ENCODE measurements around the gene CLIC4.
A peak's percentile ranks its signal among the peaks of the same experiment; 100 is the strongest.
"Not testable (repeated sequence)": the region's sequence is repeated elsewhere in the genome, so short reads cannot be mapped to it uniquely, and the experiment has no call there.

Gene CLIC4

GRCh38 chr1:24775916-24776315 lies 30.7 kb downstream of the CLIC4 start:
- DNase-seq = no peak

GRCh38 chr1:24776821-24777220 lies 31.6 kb downstream of the CLIC4 start:
- no peak for DNase-seq

GRCh38 chr1:24778141-24778540 lies 32.9 kb downstream of the CLIC4 start:
- DNase-seq = no peak

GRCh38 chr1:24779199-24779598 lies 34.0 kb downstream of the CLIC4 start:
- not testable (repeated sequence) for DNase-seq

- no peak for DNase-seq
Observed at GRCh38 chr1:24779689-24780464, 34.6 kb downstream of the CLIC4 start.

- not testable (repeated sequence) for DNase-seq
Observed at GRCh38 chr1:24780626-24781025, 35.4 kb downstream of the CLIC4 start.

GRCh38 chr1:24782689-24783088 lies 37.4 kb downstream of the CLIC4 start:
- DNase-seq = no peak

GRCh38 chr1:24783713-24784112 lies 38.5 kb downstream of the CLIC4 start:
- DNase-seq = no peak

- DNase-seq = no peak
Observed at GRCh38 chr1:24786191-24786590, 40.9 kb downstream of the CLIC4 start.

- DNase-seq = no peak
Observed at GRCh38 chr1:24790490-24790889, 45.2 kb downstream of the CLIC4 start.

GRCh38 chr1:24793447-24794129 lies 48.3 kb downstream of the CLIC4 start:
- no peak for DNase-seq

GRCh38 chr1:24794130-24794502 lies 48.9 kb downstream of the CLIC4 start:
- not testable (repeated sequence) for DNase-seq

GRCh38 chr1:24795236-24795635 lies 50.0 kb downstream of the CLIC4 start:
- DNase-seq = no peak

GRCh38 chr1:24796524-24796923 lies 51.3 kb downstream of the CLIC4 start:
- no peak for DNase-seq

- not testable (repeated sequence) for DNase-seq
Observed at GRCh38 chr1:24799242-24799641, 54.0 kb downstream of the CLIC4 start.

- DNase-seq = no peak
Observed at GRCh38 chr1:24801176-24801575, 55.9 kb downstream of the CLIC4 start.

- no peak for DNase-seq
Observed at GRCh38 chr1:24803220-24803619, 58.0 kb downstream of the CLIC4 start.

GRCh38 chr1:24803987-24804530 lies 58.8 kb downstream of the CLIC4 start:
- DNase-seq = no peak

- peak; percentile 27 for DNase-seq
Observed at GRCh38 chr1:24805534-24806301, 60.5 kb downstream of the CLIC4 start.

GRCh38 chr1:24806588-24806987 lies 61.3 kb downstream of the CLIC4 start:
- DNase-seq = no peak

- DNase-seq = not testable (repeated sequence)
Observed at GRCh38 chr1:24811494-24811893, 66.2 kb downstream of the CLIC4 start.

- not testable (repeated sequence) for DNase-seq
Observed at GRCh38 chr1:24820221-24820620, 75.0 kb downstream of the CLIC4 start.

GRCh38 chr1:24822887-24823286 lies 77.6 kb downstream of the CLIC4 start:
- no peak for DNase-seq
